SHP77 treated with DMSO at 0.1 percent for 48 hours (cell line): ENCODE data around the gene SVIL.
"Not testable (repeated sequence)": the region's sequence is repeated elsewhere in the genome, so short reads cannot be mapped to it uniquely, and the experiment has no call there.

Experiments used
- DNase-seq: peaks from one replicate; lab custom pipeline; 2025; lab: John Stamatoyannopoulos, UW

Gene SVIL

DNA sequence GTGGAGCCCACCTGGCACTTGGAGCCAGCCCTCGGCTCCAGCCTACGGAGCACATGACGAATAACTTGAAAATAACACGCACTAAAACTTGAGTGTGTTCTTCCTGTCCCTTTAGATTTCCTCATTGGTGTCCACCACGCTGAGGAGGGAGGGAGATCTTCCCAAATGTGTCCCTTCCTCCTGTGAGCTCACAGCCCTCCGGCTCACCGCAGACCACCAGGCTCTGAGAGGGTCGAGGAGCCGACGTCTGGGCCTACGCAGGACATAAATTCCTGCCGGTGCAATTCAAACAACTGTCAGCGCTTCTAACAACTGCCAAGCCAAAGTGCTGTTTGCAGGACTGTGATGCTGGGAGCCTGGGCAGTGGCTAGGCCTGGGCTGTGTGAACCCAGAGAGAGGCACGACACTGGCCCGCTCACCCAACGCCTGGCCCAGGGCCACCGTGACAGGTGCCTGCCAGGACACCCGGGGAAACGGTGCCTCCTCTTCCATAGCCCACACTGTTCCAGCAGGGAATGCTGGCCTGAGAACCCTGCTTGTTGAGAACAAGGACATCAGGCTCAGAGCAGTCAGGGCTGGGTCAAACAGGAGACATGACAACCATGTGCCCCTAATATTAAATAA lies 118.3 kb downstream of the SVIL start:
- not testable (repeated sequence) for DNase-seq

GRCh38 chr10:29515879-29516278 lies 118.9 kb downstream of the SVIL start:
- not testable (repeated sequence) for DNase-seq

DNA sequence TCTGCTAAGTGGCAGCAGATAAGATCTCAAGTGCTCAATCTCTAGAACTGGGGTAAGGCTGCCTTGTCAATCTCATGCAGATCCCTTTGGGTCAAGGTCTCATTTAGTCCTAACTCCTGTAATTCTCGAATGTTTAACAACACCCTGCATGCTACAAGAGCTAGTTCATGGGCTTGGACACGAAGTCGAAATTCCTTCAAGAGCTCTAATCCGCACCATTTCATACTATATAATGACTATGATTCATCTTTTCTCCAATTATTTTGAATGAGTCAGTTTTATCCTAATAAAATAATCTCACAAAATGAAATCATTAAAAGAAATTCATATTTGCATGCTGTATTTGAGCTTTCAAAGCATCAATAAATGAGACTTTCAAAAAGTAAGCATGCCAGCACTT lies 119.7 kb downstream of the SVIL start:
- not testable (repeated sequence) for DNase-seq

DNA sequence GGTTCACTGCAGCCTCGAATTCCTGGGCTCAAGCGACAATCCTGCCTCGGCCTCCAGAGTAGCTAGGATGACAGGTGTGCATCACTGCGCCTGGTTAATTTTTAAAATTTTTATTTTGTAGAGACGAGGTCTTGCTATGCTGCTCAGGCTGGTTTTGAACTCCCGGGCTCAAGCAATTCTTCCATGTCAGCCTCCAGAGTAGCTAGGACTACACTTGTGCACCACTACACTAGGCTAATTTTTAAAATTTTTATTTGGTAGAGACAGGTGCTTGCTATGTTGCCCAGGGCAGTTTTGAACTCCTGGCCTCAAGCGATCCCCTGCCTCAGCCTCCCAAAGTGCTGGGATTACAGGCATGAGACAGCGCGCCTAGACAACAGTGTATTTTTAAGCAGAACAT lies 120.5 kb downstream of the SVIL start:
- DNase-seq, result no peak

- DNase-seq, result no peak
These were observed 122.3 kb downstream of the SVIL start for GRCh38 chr10:29512425-29512974.

GRCh38 chr10:29511806-29512205 lies 123.0 kb downstream of the SVIL start:
- not testable (repeated sequence) for DNase-seq

DNA sequence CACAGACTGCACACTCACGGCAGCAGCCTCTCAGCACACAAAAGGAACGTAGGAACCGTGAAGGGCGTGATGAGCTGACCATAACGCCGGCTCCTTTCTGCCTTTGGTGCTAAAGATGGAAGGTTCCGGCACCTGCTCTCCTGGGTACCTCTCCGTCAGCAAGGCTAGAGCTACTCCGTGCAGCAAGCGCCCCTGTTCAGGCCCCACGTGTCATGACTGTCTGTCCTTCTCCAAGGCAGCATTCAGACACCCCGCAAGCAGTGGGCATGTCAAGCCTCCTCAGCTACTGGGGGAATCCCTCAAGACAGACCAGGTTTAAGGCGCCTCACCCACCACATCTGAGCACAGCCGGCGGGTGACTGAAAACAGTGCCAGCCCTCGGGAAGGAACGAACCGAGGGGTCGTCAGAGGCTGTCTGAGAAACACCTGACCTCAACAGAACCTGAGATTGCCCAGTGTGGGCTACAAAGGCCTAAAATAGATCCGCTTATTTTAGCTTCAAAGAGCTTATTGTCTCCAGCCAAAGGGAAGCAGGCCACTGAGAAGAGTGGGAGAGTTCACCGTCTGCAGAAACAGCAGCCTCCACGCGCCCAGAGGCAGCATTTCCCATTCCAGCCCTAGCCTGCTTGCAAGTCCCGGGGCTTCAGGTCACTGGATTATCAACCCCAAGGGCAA lies 124.2 kb downstream of the SVIL start:
- DNase-seq, result not testable (repeated sequence)

DNA sequence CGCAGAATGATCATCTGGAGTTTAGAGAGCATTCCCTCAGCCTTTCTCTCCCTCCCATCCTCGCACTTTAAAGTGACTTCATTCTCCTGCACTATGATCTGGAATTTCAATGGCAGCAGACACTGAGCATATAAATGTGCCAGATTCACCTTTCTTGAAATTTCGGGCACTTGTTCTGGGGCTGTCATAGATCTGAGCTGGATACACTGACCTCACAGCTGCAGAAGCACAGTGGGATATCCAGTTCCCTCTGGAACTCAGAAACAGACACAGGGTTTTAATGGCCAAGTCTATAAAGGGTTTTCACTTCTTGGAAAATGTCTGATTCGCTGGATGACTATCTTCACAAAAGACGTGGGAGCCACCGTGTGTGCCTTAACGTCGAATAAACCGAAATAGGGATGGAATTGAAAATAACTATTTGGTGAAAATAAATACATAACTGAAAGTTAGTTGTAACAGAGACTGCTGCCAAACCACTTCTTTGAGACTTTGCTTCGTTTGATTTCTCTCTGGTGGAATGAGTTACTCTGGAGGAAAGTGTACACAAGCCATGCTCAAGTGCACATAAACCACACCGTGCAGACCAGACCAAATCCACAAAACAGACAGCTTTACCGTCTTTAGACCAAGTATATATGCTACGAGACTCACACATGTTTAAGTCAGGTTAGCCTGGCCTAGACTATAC lies 126.1 kb downstream of the SVIL start:
- no peak for DNase-seq

GRCh38 chr10:29507750-29508149 lies 127.0 kb downstream of the SVIL start:
- not testable (repeated sequence) for DNase-seq

GRCh38 chr10:29506324-29506921 lies 128.3 kb downstream of the SVIL start:
- not testable (repeated sequence) for DNase-seq

GRCh38 chr10:29502351-29502750 lies 132.4 kb downstream of the SVIL start:
- DNase-seq, result no peak

GRCh38 chr10:29501692-29502091 lies 133.1 kb downstream of the SVIL start:
- no peak for DNase-seq

DNA sequence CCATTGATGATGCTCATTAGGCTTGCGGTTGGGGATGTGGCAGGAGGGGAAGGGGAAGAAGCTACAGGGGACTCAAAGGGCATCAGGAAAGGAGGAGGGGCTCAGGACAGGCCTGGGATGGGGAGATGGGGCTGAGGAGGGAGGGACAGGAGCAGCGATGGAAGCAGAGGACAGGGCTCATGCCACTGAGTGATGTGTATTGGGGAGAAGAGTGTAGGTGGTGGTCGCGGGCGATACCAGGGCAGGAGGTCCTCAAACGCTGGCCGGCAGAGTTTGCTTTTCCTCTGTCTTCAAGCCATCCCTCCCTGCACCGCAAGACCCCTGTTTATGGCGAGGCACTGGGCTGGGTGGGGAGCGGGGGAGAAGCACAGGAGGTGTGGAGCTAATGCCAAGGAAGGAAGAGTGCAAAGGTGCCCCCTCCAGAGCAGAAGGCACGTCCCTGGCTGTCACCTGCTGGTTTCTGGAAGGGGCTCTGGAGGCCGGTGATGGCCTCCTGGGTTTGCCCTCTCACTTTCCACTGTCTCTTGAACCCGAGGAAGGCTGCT lies 134.7 kb downstream of the SVIL start:
- DNase-seq, result no peak

- DNase-seq, result no peak
These were observed 138.2 kb downstream of the SVIL start for GRCh38 chr10:29496341-29497162.

DNA sequence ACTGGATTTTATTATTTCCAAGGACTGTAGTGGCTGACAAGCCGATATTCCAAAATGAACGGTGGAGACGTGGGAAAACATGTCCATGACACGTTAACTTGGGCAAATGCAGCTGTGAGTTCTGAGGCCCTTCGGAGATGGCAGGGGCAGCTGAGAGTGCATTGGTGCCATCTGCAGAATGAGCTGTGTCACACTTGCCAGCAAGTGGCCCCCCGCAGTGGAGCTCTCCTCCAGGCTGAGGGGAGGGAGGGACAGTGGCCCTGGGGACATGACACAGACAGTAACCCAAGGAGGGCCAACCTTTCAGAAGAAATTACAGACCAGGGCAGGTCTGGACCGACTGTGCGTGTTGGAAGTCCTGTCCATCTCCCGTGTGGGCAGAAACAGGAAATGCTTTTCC lies 139.4 kb downstream of the SVIL start:
- DNase-seq, result no peak

DNA sequence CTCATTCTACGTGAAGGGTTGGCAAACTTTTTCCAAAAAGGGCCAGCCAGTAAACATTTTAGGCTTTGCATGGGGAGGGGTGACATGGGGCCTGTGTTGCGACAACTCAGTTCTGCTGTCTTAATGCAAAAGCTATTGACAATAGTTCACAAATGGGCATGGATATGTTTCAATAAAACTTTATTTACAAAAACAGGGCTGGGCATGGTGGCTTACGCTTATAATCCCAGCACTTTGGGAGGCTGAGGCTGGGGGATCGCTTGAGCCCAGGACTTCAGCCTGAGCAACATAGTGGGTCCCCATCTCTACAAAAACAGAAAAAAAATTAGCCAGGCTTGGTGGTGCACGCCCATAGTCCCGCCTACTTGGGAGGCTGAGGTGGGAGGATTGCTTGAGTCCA lies 141.1 kb downstream of the SVIL start:
- no peak for DNase-seq

DNA sequence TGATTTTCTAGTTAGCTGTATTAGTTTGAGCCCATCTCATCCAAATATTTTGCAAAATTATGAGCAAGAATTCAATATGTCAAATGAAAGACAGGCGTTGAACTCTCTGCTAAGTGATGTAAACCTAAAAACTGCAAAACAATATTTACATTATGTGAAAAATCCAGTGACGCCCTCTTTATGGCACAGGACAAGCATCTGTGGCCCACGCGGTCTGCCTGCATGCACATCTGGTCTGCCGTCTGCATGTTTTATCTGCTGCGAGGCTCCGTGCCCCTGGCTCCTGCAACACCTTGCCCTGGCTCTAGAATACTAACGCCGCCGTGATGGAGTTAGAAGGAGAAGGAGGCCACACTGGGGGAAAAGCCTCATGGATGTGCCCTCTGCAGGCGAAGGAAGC lies 142.0 kb downstream of the SVIL start:
- no peak for DNase-seq

- no peak for DNase-seq
These were observed 142.9 kb downstream of the SVIL start for GRCh38 chr10:29491918-29492317.

- not testable (repeated sequence) for DNase-seq
These were observed 143.9 kb downstream of the SVIL start for GRCh38 chr10:29490781-29491280.

DNA sequence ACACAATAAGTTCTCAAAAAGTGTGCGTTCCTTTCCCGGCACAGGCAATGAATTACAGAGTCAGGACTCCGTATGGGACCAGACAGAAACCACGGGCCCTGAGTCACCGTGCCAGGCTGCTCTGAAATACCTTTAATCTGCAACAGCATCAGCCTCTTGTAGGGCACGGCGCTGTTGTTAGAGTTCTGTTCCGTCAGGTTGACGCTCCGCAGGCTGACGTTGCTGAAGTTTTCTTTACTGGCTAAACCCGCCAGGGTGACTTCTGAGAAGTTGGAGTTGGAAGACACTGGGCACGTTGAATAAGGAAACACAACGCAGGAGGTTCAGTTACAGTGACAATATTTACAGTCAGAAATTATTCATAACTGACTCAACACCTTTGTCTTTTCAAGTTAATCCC lies 146.3 kb downstream of the SVIL start:
- not testable (repeated sequence) for DNase-seq

- not testable (repeated sequence) for DNase-seq
These were observed 146.9 kb downstream of the SVIL start for GRCh38 chr10:29487884-29488266.
